Measurements from ENCODE around the gene SNX24. TPM values are rescaled to one million over a fixed set of nuclear protein-coding genes. Genes with fewer than 3 reads are reported as not detected.

SNX24 gene
- 20.5 and 28.1 TPM in 2 replicates for total RNA-seq

GRCh38 chr5:122845229-122846050, at the start of gene SNX24:
SNX24 (plus strand) TSS chr5:122845613; CDS start chr5:122845634, 21 bp downstream.

GRCh38 chr5:123036391-123037103, 191.1 kb downstream of the SNX24 start, which contains the start of gene PPIC:
PPIC (minus strand) TSS chr5:123036725; CDS start chr5:123036625, 100 bp downstream.

Other genes with a start within 250 kb of the SNX24 start
- 60.0 and 81.1 TPM in 2 replicates for gene SNX2, start 70.5 kb upstream of the SNX24 start, total RNA-seq
- 70.4 and 142 TPM in 2 replicates for gene PPIC, start 191.1 kb downstream of the SNX24 start, total RNA-seq
- gene PRDM6, start 243.6 kb downstream of the SNX24 start, total RNA-seq: 2.2 and 3.6 TPM in 2 replicates

Data from smooth muscle cell of the umbilical artery (primary cell).